DOHH2 (cell line): ENCODE measurements around the gene COL26A1.

ENCODE experiments used
- H3F3A ChIP-seq: fragments of 200-600 bp; sonication (generic), shearing (Covaris generic); 2 replicates; pipeline ENCODE4 v1.6.0; 2016; ENCODE audit warnings: antibody characterized with exemption, mild to moderate bottlenecking; ENCODE audit not compliant: control insufficient read depth, insufficient read depth
- H3K27ac ChIP-seq: fragments of 200-600 bp; sonication (generic); 2 replicates; pipeline ENCODE4 v1.5.1; 2014; ENCODE audit warnings: low read depth, mild to moderate bottlenecking, low read length, moderate library complexity
- H3K27me3 ChIP-seq: fragments of 200-600 bp; sonication (generic); 2 replicates; pipeline ENCODE4 v1.6.1; 2014; ENCODE audit warnings: mild to moderate bottlenecking, low read length, mixed read lengths; ENCODE audit not compliant: control insufficient read depth
- H3K36me3 ChIP-seq: fragments of 200-600 bp; sonication (generic); 2 replicates; pipeline ENCODE4 v1.6.1; 2014; ENCODE audit warnings: mild to moderate bottlenecking, low read length, moderate library complexity, mixed read lengths; ENCODE audit not compliant: control insufficient read depth
- H3K4me1 ChIP-seq: fragments of 200-600 bp; sonication (generic); 2 replicates; pipeline ENCODE4 v1.6.1; 2014; ENCODE audit warnings: mild to moderate bottlenecking, low read length, mixed read lengths; ENCODE audit not compliant: control insufficient read depth
- H3K4me2 ChIP-seq: fragments of 200-600 bp; sonication (generic); 2 replicates; pipeline ENCODE4 v1.6.0; 2014; ENCODE audit warnings: mild to moderate bottlenecking, low read length, moderate library complexity
- H3K4me3 ChIP-seq: fragments of 200-600 bp; sonication (generic); 2 replicates; pipeline ENCODE4 v1.5.1; 2014; ENCODE audit warnings: mild to moderate bottlenecking, low read length, mixed read lengths
- H3K79me2 ChIP-seq: fragments of 200-600 bp; sonication (generic); 2 replicates; pipeline ENCODE4 v1.6.1; 2014; ENCODE audit warnings: mild to moderate bottlenecking, low read length, mixed read lengths; ENCODE audit not compliant: control insufficient read depth
- H3K9me2 ChIP-seq: fragments of 200-600 bp; sonication (generic); replicated peaks from 2 replicates; pipeline ENCODE4 v1.6.1; 2014; ENCODE audit warnings: mild to moderate bottlenecking, low read length, mixed read lengths; ENCODE audit not compliant: control insufficient read depth
- H3K9me3 ChIP-seq: fragments of 200-600 bp; sonication (generic); 2 replicates; pipeline ENCODE4 v1.6.1; 2014; ENCODE audit warnings: antibody characterized with exemption, low read length, mixed read lengths; ENCODE audit not compliant: control insufficient read depth, insufficient read depth
- H4K20me1 ChIP-seq: fragments of 200-600 bp; sonication (generic); 2 replicates; pipeline ENCODE4 v1.6.0; 2014; ENCODE audit warnings: low read depth, mild to moderate bottlenecking, antibody characterized with exemption, low read length, moderate library complexity; ENCODE audit not compliant: control insufficient read depth, insufficient read depth
- CTCF ChIP-seq: fragments of 200-600 bp; sonication (generic); IDR thresholded peaks from one replicate; pipeline ENCODE4 v1.5.1; 2014; ENCODE audit warnings: antibody characterized with exemption, mild to moderate bottlenecking, low read depth, low read length; ENCODE audit not compliant: poor library complexity, severe bottlenecking
- EZH2phosphoT487 ChIP-seq: fragments of 200-600 bp; sonication (generic); IDR thresholded peaks from 2 replicates; pipeline ENCODE4 v1.6.1; 2017; ENCODE audit warnings: borderline replicate concordance, mild to moderate bottlenecking, antibody characterized with exemption, low read length, moderate library complexity, mixed read lengths

The COL26A1 gene

DNA sequence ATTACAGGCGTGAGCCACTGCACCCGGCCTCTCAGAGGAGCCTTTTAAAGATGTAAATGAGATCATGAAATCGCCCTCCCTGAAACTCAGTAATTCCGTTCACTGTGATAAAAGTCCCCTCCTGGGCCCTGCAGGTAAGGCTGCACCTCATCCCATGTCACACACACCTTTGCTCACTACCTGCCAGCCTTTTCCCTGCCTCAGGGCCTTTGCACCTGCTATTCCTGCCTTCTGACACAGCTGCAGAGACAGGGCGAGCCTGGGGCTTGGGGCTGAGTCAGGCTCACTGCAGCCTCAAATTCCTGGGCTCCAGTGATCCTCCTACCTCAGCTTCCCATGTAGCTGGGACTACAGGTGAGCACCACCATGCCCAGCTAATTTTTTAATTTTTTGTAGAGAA is 147.6 kb downstream of the COL26A1 start:
- no peaks in the 10 kb centered on the region for H3F3A ChIP-seq
- H3K4me3 ChIP-seq, result no peak overlapping the region
- H3K4me1 ChIP-seq, result peaks cover 19% of the 10 kb centered on the region
- H3K9me3 ChIP-seq, result no peaks in the 10 kb centered on the region
- no peak overlapping the region for H3K27ac ChIP-seq
- TF ChIP-seq CTCF (no peak), EZH2phosphoT487 (no peak)
- no peaks in the 10 kb centered on the region for H4K20me1 ChIP-seq
- H3K4me2 ChIP-seq, result no peak overlapping the region
- no peaks in the 10 kb centered on the region for H3K9me2 ChIP-seq
- H3K79me2 ChIP-seq, result no peaks in the 10 kb centered on the region
- H3K27me3 ChIP-seq, result no peaks in the 10 kb centered on the region
- H3K36me3 ChIP-seq, result no peaks in the 10 kb centered on the region

- H3K36me3 ChIP-seq, result no peaks in the 10 kb centered on the region
- no peaks in the 10 kb centered on the region for H3F3A ChIP-seq
- no peaks in the 10 kb centered on the region for H3K9me3 ChIP-seq
- no peak overlapping the region for H3K27ac ChIP-seq
- TF ChIP-seq EZH2phosphoT487 (no peak), CTCF (no peak)
- H3K4me1 ChIP-seq, result peaks cover 12% of the 10 kb centered on the region
- no peaks in the 10 kb centered on the region for H3K79me2 ChIP-seq
- no peak overlapping the region for H3K4me2 ChIP-seq
- no peaks in the 10 kb centered on the region for H4K20me1 ChIP-seq
- H3K27me3 ChIP-seq, result 0 out of 2 replicates have a peak, but pooled peaks cover 4% of the 10 kb centered on the region
- no peaks in the 10 kb centered on the region for H3K9me2 ChIP-seq
- no peak overlapping the region for H3K4me3 ChIP-seq
Measured at GRCh38 chr7:101511965-101512364, 149.3 kb downstream of the COL26A1 start.

GRCh38 chr7:101516851-101517250 is 154.2 kb downstream of the COL26A1 start:
- H3K79me2 ChIP-seq, result no peaks in the 10 kb centered on the region
- no peak for TF ChIP-seq CTCF
- no peak for TF ChIP-seq EZH2phosphoT487
- no peaks in the 10 kb centered on the region for H3K36me3 ChIP-seq
- no peaks in the 10 kb centered on the region for H4K20me1 ChIP-seq
- H3K27me3 ChIP-seq, result peaks cover 14% of the 10 kb centered on the region; the same call in 1 of the 2 replicates
- H3K4me1 ChIP-seq, result 0 out of 2 replicates have a peak, but pooled peaks cover 3% of the 10 kb centered on the region
- no peaks in the 10 kb centered on the region for H3F3A ChIP-seq
- no peaks in the 10 kb centered on the region for H3K9me2 ChIP-seq
- H3K9me3 ChIP-seq, result no peaks in the 10 kb centered on the region
- no peak overlapping the region for H3K4me2 ChIP-seq
- no peak overlapping the region for H3K27ac ChIP-seq
- H3K4me3 ChIP-seq, result no peak overlapping the region

GRCh38 chr7:101517304-101517703 is 154.6 kb downstream of the COL26A1 start:
- Histone ChIP-seq H3K27ac (no peak overlapping the region), H3K79me2 (no peaks in the 10 kb centered on the region), H3K4me3 (no peak overlapping the region), H4K20me1 (no peaks in the 10 kb centered on the region), H3K27me3 (peaks cover 17% of the 10 kb centered on the region; the same call in 1 of the 2 replicates), H3K4me1 (0 out of 2 replicates have a peak, but pooled peaks cover 3% of the 10 kb centered on the region), H3K4me2 (no peak overlapping the region), H3K9me3 (no peaks in the 10 kb centered on the region), H3F3A (no peaks in the 10 kb centered on the region), H3K36me3 (no peaks in the 10 kb centered on the region), H3K9me2 (no peaks in the 10 kb centered on the region)
- TF ChIP-seq CTCF, result no peak
- no peak for TF ChIP-seq EZH2phosphoT487
